GM19372 (cell line): ENCODE measurements around the gene DCAF17.
"Not testable (repeated sequence)": the region's sequence is repeated elsewhere in the genome, so short reads cannot be mapped to it uniquely, and the experiment has no call there.

ENCODE experiments used
- ATAC-seq: cut with Tn5 transposase; IDR thresholded peaks from one replicate; pipeline ENCODE4 v1.9.1; 2021; ENCODE audit warnings: mild to moderate bottlenecking, low read depth, moderate library complexity; ENCODE audit not compliant: unreplicated experiment

DCAF17 gene

GRCh38 chr2:171447675-171448074, 13.6 kb downstream of the DCAF17 start:
- no peak for ATAC-seq

GRCh38 chr2:171451074-171451473, 17.0 kb downstream of the DCAF17 start:
- no peak for ATAC-seq

- ATAC-seq, result no peak
Observed at GRCh38 chr2:171452773-171453172, 18.7 kb downstream of the DCAF17 start.

- ATAC-seq, result no peak
Observed at GRCh38 chr2:171459498-171459897, 25.5 kb downstream of the DCAF17 start.

- ATAC-seq, result no peak
Observed at GRCh38 chr2:171460537-171460936, 26.5 kb downstream of the DCAF17 start.

- no peak for ATAC-seq
Observed at GRCh38 chr2:171469176-171469575, 35.1 kb downstream of the DCAF17 start.

- ATAC-seq, result no peak
Observed at GRCh38 chr2:171470129-171470528, 36.1 kb downstream of the DCAF17 start.

DNA sequence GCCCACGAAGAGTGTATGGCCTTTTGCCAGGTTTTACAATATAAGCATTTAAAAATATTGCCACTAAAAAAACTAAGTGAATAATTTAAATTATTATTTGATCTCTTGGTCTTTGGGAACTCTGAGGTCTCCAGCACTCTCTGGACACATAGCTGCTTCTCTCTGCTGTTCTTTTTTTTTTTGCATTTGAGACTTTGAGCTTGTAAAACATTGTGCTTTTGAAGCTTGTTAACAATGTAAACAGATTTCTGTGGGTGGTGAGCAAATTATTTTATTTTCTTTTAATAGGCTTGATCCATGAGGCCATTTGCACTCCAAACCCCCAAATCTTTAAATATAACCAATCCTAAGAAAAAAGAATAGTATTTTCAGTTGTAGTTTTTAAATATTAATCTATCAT, 42.0 kb downstream of the DCAF17 start:
- ATAC-seq, result no peak

DNA sequence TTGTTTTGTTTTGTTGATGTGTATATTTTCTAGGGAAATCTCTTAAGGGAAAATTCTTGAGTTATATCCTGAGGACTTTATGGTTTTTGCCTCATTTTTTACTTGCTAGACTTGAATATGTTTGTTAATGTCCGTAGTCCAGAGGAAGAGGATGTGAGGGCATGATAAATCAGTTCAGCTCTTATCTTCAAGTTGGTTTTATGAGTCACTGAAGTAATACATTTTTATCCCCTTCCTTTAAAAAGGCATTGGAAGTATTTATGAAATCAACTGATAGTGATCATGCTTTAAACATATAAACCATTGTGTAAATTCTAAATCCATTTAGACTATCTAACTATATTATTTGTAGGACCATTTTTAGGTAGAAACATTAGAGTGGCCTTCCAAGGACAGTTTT, 44.3 kb downstream of the DCAF17 start:
- no peak for ATAC-seq

- no peak for ATAC-seq
Observed at GRCh38 chr2:171479154-171479814, 45.3 kb downstream of the DCAF17 start.

DNA sequence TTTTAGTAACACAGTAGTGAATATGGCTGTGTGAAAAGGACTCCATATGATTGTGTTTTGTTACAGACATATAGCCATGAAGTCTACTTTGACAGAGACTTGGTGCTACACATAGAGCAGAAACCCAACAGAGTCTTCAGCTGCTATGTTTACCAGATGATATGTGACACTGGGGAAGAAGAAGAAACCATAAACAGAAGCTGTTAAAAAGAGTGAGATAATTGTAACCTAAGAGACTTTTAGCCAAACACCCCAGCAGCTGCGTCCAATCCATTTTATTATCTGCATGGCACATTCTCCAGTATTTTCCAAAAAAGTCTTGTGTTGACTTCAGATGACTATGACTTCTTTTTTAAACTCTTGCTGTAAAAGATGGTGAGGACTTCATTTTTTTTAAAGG, 46.9 kb downstream of the DCAF17 start:
- no peak for ATAC-seq

DNA sequence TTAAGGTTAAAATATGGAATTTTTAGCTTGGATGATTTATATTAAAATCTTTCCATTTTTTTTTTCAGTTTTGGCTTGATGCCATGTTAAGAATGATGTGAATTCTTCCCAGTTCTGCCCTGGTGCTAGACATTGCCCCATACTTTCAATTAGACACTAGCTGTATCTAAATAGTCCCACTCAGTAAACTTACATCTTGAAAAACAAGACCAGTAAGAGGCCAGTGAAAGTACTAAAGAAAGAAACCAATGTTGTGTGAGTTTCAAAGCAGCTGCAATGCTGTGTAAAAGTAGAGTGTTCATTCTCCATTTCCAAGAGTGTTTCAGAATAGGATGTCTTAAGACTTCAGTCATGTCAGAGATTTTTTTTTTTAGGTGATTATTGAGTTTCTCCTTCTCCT, 48.3 kb downstream of the DCAF17 start:
- ATAC-seq, result no peak

DNA sequence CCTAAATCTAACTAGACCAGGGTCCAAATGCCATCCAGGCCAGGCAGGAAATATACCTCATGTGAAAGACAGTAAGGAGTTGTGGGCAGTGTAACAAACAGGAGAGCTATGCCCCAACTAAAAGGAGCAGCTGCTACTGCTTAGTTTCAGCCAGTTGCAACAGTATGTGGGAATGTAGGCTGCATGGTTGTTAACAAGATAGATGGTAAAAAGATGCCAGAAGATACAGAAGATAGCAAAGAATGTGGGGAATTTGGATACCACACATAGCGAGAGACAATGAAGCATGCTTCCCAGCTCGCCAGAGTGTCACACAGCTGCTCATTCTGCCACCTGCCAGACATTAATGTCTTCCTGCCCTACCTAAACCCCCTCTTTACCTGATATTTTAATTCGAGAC, 48.9 kb downstream of the DCAF17 start:
- no peak for ATAC-seq

DNA sequence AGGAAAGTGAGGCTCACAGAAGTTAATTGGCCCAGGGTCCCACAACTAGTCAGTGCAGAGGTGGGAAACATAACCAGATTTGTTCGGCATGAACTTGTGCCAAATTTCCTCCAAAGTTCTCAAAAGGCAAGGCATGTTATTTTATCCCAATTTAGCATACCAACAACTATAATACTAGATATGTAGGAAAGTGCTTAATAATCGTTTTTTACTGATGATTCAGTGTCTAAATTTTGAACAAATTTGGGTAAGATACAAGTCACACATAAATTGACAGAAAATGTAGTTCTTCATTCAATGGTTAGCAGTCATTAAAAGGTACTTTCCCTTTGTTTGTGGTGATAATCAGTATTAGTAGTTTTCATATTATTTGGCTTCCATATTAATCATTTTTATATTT, 49.8 kb downstream of the DCAF17 start:
- ATAC-seq, result no peak

GRCh38 chr2:171485116-171485515, 51.1 kb downstream of the DCAF17 start:
- ATAC-seq, result no peak

DNA sequence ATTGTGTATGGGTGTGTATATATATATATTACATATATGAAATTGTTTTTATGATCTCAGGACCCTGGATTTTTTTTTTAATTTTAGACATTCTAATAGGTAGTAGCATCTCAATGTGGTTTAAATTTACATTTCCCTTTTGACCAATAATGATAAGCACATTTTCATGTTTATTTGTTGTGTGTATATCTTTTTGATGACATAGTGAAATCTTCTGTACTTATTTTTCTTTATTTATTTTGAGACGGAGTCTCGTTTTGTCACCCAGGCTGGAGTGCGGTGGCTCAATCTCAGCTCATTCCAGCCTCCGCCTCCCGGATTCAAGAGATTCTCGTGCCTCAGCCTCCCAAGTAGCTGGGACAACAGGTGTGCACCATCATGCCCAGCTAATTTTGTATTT, 53.2 kb downstream of the DCAF17 start:
- ATAC-seq, result no peak

DNA sequence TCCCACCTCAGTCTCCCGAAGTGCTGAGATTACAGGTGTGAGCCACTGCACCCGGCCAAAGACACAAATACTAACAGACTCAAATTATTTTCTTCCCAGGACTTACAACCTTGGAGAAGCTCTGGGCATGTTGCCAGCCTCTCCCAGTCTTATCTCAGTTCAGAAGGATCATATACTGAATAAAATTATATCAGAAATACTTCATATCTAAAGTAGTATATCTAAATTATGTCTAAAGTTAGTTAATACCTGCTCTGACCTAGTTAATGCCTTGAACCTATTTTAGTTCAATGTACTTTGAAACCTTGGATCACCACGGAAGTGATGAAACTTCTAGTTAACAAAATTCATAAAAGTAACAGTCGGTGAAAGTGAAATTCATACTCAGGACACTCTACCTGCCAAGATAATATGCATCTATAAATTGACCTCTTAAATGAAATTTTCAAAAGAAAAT, 53.8 kb downstream of the DCAF17 start:
- ATAC-seq, result no peak

DNA sequence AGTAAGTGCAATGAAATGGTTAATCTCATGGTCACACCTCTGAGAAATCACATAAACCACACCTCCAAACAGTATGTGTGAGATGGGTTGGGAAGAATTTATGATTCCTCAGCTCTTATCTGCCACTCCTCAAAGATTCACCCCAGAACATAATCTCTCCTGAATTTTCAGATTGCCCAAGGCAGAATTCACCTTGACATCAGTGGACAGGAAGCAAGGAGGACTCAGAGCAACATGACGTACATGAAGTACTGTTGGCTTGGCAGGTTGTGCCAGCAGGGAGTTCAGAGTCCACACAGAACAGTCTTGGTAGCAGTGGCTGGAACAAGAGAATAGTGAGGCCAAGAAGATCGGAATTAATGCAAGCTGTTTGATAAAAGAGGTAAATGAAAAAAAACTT, 56.6 kb downstream of the DCAF17 start:
- ATAC-seq, result no peak

- no peak for ATAC-seq
Observed at GRCh38 chr2:171491292-171491691, 57.3 kb downstream of the DCAF17 start.

DNA sequence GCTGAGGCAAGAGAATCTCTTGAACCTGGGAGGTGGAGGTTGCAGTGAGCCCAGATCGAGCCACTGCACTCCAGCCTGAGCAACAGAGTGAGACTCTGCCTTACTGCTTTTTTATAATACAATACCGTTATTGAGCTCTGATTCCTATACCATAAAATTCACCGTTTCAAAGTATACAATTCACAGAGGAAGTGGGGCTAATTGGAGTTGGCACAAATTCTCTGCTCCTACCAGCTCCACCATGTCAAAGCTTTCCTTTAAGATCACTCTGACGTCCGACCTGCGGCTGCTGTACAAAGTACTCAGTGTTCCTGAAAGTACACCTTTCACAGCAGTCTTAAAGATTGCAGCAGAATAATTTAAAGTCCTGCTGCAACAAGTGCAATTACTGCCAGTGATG, 58.6 kb downstream of the DCAF17 start:
- ATAC-seq, result no peak

GRCh38 chr2:171497664-171498063, 63.6 kb downstream of the DCAF17 start:
- not testable (repeated sequence) for ATAC-seq

GRCh38 chr2:171505374-171505773, 71.3 kb downstream of the DCAF17 start:
- no peak for ATAC-seq
